HepG2 (cell line): ENCODE data around the gene WDR18. TPM values are rescaled to one million over a fixed set of nuclear protein-coding genes. Genes with fewer than 3 reads are reported as not detected.

Source experiments
- BRD4 ChIP-seq: sonication (generic); formaldehyde crosslinking; IDR thresholded peaks from 2 replicates; pipeline ENCODE4 v1.4.0; 2020; ENCODE audit warnings: missing genetic modification reagents
- MAFG ChIP-seq: sonication (generic); formaldehyde crosslinking; IDR thresholded peaks from 2 replicates; pipeline ENCODE4 v1.5.1; 2020; ENCODE audit warnings: mild to moderate bottlenecking, missing genetic modification reagents
- MTA1 ChIP-seq: sonication (generic); formaldehyde crosslinking; IDR thresholded peaks from 2 replicates; pipeline ENCODE4 v1.4.0; 2020; ENCODE audit warnings: missing genetic modification reagents, mild to moderate bottlenecking, borderline replicate concordance
- NR2F1 ChIP-seq, 2 experiments: fragments of 450-650 bp in 1 of 2; formaldehyde crosslinking in 1 of 2; IDR thresholded peaks; 2 replicates each; pipeline versions ENCODE4 v1.5.0 to v1.6.1; 2016 to 2020; ENCODE audit warnings: mild to moderate bottlenecking in 1 of 2, missing compliant biosample characterization in 1 of 2, missing genetic modification reagents in 1 of 2, moderate library complexity in 1 of 2
- PPARG ChIP-seq: conservative IDR thresholded peaks from 2 replicates; pipeline ENCODE4 v1.6.1; 2016; ENCODE audit warnings: missing biosample characterization, missing genetic modification reagents
- RAD21 ChIP-seq: fragments of 450-650 bp; formaldehyde crosslinking; IDR thresholded peaks from 2 replicates; pipeline ENCODE4 v1.5.0; 2020; ENCODE audit warnings: mild to moderate bottlenecking
- RCOR2 ChIP-seq: IDR thresholded peaks from 2 replicates; pipeline ENCODE4 v1.6.1; 2016; ENCODE audit warnings: missing biosample characterization, missing genetic modification reagents
- SUZ12 ChIP-seq: fragments of 150-350 bp; IDR thresholded peaks from 2 replicates; pipeline ENCODE4 v1.6.1; 2014; ENCODE audit warnings: low read depth, low read length
- YEATS2 ChIP-seq: sonication (generic); formaldehyde crosslinking; IDR thresholded peaks from 2 replicates; pipeline ENCODE4 v1.4.0; 2020; ENCODE audit warnings: missing genetic modification reagents, borderline replicate concordance
- ZFY ChIP-seq: sonication (generic); formaldehyde crosslinking; IDR thresholded peaks from 2 replicates; pipeline ENCODE4 v1.4.0; 2020; ENCODE audit warnings: missing genetic modification reagents
- ZGPAT ChIP-seq: IDR thresholded peaks from 2 replicates; pipeline ENCODE4 v1.6.1; 2016; ENCODE audit warnings: mild to moderate bottlenecking
- ZNF660 ChIP-seq: sonication (generic); formaldehyde crosslinking; IDR thresholded peaks from 2 replicates; pipeline ENCODE4 v1.5.1; 2020; ENCODE audit warnings: mild to moderate bottlenecking, low read depth, missing genetic modification reagents, borderline replicate concordance
- ZNF781 ChIP-seq: sonication (generic); formaldehyde crosslinking; IDR thresholded peaks from 2 replicates; pipeline ENCODE4 v1.5.1; 2020; ENCODE audit warnings: borderline replicate concordance, mild to moderate bottlenecking, missing genetic modification reagents; ENCODE audit errors: not compliant biosample characterization
- polyA plus RNA-seq, 8 experiments: library from polyadenylated mRNA; depleted of rRNA in 3 of 8; stranded (reverse) in 7 of 8; unstranded in 1 of 8; fragments of >200 nt; fragmentation: Illumina TruSeq in 4 of 8; extraction: Trizol in 4 of 8; gene quantifications; 2 replicates each; pipeline versions ENCODE4 v1.2.1 to v1.2.3, GENCODE V29; 2011 to 2016; ENCODE audit warnings: low read depth in 4 of 8, missing spikeins in 1 of 8, mixed read lengths in 1 of 8; ENCODE audit not compliant: insufficient read depth in 1 of 8
- total RNA-seq, 5 experiments: library from RNA; depleted of rRNA; stranded (reverse); fragments of >200 nt; fragmentation: Illumina TruSeq; extraction: Trizol; gene quantifications; 2 replicates each; pipeline ENCODE4 v1.2.3, GENCODE V29; 2016; ENCODE audit warnings: low read depth in 1 of 5
- TF ChIP-seq, protein P1 (sequence below): sonication (generic); formaldehyde crosslinking; IDR thresholded peaks from 2 replicates; pipeline ENCODE4 v1.5.1; 2020; ENCODE audit warnings: mild to moderate bottlenecking, missing genetic modification reagents, borderline replicate concordance
- TF ChIP-seq, protein P2 (sequence below): sonication (generic); formaldehyde crosslinking; IDR thresholded peaks from 2 replicates; pipeline ENCODE4 v1.8.0; 2022; ENCODE audit warnings: mild to moderate bottlenecking, missing genetic modification reagents, moderate library complexity
- TF ChIP-seq, protein P3 (sequence below): sonication (generic); formaldehyde crosslinking; IDR thresholded peaks from 2 replicates; pipeline ENCODE4 v1.5.1; 2020; ENCODE audit warnings: mild to moderate bottlenecking, missing genetic modification reagents, moderate library complexity
- TF ChIP-seq, protein P4 (sequence below): sonication (generic); formaldehyde crosslinking; IDR thresholded peaks from 2 replicates; pipeline ENCODE4 v1.4.0; 2020; ENCODE audit warnings: missing genetic modification reagents

The WDR18 gene
- total and polyA plus RNA-seq, 2 of the 13 experiments (the other 11 are each of a cell fraction or from before 2014, with no cell fraction given): 36.4 to 47.6 TPM

DNA sequence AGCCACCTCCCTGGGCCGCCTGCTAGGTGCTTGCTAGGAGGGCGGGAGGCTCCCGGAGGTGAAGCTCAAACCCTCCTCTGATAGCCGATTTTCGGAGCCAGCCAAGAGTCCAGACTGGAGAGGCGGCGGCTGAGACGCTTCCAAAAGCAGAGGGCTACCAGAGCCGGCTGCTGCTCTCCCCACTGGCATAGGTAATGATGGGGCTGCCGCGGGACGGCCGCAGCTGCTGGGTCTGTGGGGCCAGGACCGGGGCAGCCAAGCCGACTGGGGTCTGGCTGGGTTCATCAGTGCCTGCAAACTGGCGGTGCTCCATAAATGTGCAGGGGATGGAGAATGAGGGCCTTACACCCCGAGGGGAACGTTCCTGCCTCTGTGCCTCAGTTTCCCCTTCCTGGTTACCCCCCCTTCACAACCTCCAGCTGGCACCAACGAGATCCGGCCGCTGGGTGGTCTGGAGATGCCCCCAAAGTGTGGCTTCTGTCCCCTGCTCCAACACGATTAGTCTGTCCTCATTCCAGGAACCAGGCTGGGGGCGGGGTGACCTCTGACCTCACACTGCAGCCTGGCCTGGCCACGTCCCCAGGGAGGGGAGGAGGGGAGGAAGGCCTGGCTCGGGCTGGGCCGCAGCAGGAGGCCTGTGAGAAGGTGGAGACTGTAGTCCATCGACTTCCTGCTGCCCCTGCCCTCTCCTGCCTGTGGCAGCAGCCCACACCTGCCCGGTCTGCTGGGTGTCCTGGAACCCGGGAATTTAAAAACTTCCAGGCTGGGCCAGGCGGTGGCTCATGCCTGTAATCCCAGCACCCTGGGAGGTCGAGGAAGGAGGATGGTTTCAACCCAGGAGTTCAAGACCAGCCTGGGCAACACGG is 3.8 kb upstream of the WDR18 start (continued):
- TF ChIP-seq, protein P1, sequence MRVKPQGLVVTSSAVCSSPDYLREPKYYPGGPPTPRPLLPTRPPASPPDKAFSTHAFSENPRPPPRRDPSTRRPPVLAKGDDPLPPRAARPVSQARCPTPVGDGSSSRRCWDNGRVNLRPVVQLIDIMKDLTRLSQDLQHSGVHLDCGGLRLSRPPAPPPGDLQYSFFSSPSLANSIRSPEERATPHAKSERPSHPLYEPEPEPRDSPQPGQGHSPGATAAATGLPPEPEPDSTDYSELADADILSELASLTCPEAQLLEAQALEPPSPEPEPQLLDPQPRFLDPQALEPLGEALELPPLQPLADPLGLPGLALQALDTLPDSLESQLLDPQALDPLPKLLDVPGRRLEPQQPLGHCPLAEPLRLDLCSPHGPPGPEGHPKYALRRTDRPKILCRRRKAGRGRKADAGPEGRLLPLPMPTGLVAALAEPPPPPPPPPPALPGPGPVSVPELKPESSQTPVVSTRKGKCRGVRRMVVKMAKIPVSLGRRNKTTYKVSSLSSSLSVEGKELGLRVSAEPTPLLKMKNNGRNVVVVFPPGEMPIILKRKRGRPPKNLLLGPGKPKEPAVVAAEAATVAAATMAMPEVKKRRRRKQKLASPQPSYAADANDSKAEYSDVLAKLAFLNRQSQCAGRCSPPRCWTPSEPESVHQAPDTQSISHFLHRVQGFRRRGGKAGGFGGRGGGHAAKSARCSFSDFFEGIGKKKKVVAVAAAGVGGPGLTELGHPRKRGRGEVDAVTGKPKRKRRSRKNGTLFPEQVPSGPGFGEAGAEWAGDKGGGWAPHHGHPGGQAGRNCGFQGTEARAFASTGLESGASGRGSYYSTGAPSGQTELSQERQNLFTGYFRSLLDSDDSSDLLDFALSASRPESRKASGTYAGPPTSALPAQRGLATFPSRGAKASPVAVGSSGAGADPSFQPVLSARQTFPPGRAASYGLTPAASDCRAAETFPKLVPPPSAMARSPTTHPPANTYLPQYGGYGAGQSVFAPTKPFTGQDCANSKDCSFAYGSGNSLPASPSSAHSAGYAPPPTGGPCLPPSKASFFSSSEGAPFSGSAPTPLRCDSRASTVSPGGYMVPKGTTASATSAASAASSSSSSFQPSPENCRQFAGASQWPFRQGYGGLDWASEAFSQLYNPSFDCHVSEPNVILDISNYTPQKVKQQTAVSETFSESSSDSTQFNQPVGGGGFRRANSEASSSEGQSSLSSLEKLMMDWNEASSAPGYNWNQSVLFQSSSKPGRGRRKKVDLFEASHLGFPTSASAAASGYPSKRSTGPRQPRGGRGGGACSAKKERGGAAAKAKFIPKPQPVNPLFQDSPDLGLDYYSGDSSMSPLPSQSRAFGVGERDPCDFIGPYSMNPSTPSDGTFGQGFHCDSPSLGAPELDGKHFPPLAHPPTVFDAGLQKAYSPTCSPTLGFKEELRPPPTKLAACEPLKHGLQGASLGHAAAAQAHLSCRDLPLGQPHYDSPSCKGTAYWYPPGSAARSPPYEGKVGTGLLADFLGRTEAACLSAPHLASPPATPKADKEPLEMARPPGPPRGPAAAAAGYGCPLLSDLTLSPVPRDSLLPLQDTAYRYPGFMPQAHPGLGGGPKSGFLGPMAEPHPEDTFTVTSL (CRISPR knock-in tag): peak; percentile 53; the same call in 1 of the 2 replicates
- TF ChIP-seq PPARG (peak; percentile 77), RAD21 (peak; percentile 22), ZNF781 (CRISPR knock-in tag) (peak; percentile 87), ZGPAT (CRISPR knock-in tag) (peak; percentile 79), MAFG (CRISPR knock-in tag) (no peak), MTA1 (CRISPR knock-in tag) (peak; percentile 96), ZFY (peak; percentile 94), BRD4 (CRISPR knock-in tag) (peak; percentile 73), ZNF660 (CRISPR knock-in tag) (peak; percentile 51; the same call in 1 of the 2 replicates), RCOR2 (CRISPR knock-in tag) (peak; percentile 70), SUZ12 (no peak), NR2F1 (CRISPR knock-in tag; IDR thresholded peaks at IDR 0.05) (peak; percentile 99), YEATS2 (CRISPR knock-in tag) (peak; percentile 73; the same call in 1 of the 2 replicates)
- TF ChIP-seq, protein P2, sequence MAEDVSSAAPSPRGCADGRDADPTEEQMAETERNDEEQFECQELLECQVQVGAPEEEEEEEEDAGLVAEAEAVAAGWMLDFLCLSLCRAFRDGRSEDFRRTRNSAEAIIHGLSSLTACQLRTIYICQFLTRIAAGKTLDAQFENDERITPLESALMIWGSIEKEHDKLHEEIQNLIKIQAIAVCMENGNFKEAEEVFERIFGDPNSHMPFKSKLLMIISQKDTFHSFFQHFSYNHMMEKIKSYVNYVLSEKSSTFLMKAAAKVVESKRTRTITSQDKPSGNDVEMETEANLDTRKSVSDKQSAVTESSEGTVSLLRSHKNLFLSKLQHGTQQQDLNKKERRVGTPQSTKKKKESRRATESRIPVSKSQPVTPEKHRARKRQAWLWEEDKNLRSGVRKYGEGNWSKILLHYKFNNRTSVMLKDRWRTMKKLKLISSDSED (CRISPR knock-in tag): no peak
- TF ChIP-seq, protein P3, sequence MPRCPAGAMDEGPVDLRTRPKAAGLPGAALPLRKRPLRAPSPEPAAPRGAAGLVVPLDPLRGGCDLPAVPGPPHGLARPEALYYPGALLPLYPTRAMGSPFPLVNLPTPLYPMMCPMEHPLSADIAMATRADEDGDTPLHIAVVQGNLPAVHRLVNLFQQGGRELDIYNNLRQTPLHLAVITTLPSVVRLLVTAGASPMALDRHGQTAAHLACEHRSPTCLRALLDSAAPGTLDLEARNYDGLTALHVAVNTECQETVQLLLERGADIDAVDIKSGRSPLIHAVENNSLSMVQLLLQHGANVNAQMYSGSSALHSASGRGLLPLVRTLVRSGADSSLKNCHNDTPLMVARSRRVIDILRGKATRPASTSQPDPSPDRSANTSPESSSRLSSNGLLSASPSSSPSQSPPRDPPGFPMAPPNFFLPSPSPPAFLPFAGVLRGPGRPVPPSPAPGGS (CRISPR knock-in tag): no peak
- TF ChIP-seq, protein P4, sequence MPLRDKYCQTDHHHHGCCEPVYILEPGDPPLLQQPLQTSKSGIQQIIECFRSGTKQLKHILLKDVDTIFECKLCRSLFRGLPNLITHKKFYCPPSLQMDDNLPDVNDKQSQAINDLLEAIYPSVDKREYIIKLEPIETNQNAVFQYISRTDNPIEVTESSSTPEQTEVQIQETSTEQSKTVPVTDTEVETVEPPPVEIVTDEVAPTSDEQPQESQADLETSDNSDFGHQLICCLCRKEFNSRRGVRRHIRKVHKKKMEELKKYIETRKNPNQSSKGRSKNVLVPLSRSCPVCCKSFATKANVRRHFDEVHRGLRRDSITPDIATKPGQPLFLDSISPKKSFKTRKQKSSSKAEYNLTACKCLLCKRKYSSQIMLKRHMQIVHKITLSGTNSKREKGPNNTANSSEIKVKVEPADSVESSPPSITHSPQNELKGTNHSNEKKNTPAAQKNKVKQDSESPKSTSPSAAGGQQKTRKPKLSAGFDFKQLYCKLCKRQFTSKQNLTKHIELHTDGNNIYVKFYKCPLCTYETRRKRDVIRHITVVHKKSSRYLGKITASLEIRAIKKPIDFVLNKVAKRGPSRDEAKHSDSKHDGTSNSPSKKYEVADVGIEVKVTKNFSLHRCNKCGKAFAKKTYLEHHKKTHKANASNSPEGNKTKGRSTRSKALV (CRISPR knock-in tag): no peak
